Activated CD8-positive, alpha-beta memory T cell treated with anti-CD3 and anti-CD28 coated beads, Interleukin-2, amount 50 U/mL, for 24 hours (primary cell): ENCODE measurements around the gene IZUMO1R.
"Not testable (repeated sequence)": the region's sequence is repeated elsewhere in the genome, so short reads cannot be mapped to it uniquely, and the experiment has no call there.

Source experiments
- DNase-seq: peaks from one replicate; pipeline ENCODE4 v3.0.0-alpha.2; 2020; ENCODE audit errors: extremely low read depth

Gene IZUMO1R

DNA sequence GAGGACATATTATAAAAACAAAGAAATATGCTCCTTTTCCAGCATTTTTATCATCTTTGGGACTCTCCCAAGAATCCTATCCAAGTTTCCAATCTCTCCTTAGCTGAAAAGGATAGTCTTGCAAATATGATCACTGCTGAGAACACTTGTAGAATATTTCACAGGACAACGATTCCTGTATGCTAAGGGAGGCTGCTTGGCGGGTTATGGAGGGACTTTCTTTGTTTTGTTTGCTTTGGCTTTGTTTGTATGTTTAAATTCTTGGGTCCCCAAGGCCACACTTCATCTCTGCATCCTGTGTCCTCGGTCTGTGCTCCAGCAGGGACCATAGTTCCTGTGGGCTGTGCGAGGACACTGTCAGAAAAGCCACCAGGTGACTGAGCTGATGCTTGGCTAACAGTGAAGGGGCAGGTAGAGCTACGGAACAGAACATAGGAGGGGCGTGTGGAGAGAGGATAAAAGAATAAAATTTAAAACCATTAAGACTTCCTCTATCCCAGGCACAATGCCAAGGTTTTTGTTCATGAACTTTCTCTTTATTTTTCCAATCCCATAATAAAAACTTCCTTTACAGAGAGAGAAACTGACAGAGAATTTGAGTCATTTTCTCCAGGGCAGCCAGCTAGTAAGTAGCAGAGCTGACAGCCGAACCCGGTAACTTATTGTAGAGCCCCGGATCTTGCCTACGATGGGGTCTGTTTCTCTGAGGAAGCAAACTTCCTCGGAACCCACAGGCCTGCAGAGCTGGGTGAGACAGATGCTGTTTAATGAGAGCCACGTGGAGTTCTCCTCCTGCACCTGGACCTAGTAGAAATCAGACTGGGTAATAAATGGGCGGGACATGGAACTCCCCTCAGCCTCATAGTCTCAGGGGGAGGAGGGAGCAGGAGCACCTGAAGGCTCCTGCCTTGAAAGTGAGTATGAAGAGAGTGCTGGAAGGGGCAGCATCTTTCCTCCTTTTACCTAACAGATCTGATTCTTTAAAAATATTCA lies at the start of gene IZUMO1R:
IZUMO1R (plus strand) TSS at position 615 of the 993 bp plus-strand sequence. CDS start 1,057 bp downstream, outside the sequence.
- DNase-seq, result no peak

- DNase-seq, result no peak
These were observed 32.5 kb upstream of the IZUMO1R start for GRCh38 chr11:94271885-94272372.

GRCh38 chr11:94272738-94273313 lies 31.6 kb upstream of the IZUMO1R start:
- DNase-seq, result no peak

DNA sequence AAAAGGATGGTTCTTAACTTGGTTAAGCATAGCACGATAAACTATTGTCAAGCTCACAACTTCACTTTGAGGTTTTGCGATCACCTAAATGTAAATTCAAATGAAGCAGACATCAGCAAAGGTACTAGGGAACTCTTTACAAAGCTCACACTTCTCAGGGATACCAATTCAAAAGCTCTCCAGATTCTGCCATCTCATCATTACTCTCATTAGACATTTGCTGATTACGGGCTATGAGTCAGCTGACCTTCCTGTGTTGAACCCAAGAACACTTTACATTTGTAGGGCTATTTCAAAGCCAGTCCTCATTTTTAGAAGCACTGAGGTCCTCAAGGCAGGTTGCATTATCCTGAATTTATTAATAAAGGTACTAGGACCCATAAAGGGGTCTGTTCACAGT lies 28.4 kb upstream of the IZUMO1R start:
- no peak for DNase-seq

- no peak for DNase-seq
These were observed 27.4 kb upstream of the IZUMO1R start for GRCh38 chr11:94276943-94277342.

GRCh38 chr11:94278207-94278606 lies 26.2 kb upstream of the IZUMO1R start:
- DNase-seq, result not testable (repeated sequence)

DNA sequence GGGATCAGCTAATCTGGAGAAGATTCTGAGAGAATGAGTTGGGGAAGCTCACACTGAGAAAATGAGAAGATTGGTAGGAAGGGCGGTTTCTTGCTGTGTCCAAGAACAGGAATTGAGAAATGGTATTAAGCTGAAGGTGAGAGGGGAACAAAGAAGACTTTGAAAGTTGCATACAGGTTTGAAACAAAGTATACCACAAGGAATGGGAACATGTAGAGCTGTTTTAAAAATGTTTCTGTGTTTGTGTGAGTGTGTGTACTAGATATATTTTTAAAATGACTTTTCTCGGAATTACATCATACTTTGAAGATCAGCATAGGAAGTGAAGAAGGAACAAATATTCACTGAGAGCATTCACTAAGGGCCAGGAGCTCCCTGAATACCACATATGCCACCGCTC lies 24.4 kb upstream of the IZUMO1R start:
- DNase-seq, result no peak

GRCh38 chr11:94281324-94281723 lies 23.1 kb upstream of the IZUMO1R start:
- no peak for DNase-seq

DNA sequence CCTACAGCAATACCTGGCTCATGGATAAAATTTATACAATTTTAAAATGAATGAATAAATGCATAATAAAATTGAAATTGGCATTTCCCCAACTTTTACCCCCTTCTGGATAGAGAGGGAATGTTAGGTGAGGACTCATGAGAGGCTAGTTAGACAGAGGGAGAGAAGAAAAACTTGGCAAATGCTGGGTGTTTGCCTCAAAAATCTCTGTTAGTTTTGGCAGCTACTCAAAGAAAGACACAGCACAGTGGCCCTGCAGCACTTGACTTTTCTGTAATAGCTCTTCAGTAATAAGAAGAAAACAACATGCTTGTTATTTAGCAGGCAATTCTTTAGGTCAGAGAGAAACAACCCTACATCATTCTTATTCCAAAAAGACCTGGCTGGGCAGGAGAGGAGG lies 20.7 kb upstream of the IZUMO1R start:
- DNase-seq, result no peak

DNA sequence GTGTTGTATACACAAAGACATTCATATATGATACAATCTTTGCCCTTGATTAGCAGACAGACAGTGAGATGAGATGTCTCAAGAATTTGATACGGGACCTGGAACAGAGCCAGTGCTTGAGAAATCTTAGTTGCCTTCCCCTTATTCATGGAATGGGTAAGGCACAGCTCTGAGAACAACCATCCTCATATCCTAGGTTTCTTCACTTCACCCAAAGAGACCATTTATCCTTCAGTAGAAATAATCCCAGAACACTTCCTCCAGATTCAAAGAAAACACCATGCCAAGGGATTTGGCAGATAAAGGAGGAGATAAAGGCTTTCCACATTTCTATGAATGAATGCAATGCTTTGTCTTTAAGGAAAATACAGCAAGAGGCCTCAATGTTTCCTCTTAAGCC lies 8.8 kb upstream of the IZUMO1R start:
- no peak for DNase-seq

GRCh38 chr11:94297985-94298576 lies 6.3 kb upstream of the IZUMO1R start:
- DNase-seq, result no peak

DNA sequence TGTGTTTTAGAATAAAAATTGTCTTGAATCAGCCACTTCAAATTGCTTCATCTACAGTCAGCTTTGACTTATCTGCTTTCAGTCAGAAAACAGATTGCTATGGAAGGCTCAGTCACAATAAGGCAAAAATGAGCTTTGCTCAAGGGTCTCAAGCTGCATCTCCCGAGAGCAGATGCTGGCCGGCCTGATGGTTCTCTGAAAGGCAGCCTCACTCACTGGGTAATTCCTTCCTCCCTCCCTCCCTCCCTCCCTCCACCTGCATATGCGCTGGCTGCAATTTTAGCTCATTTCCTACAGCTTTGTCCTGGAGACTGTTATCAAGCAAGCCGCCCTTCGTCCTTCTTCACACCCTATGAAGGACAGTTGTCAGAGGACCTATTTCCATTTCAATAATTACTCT lies 1.6 kb upstream of the IZUMO1R start:
- DNase-seq, result no peak

DNA sequence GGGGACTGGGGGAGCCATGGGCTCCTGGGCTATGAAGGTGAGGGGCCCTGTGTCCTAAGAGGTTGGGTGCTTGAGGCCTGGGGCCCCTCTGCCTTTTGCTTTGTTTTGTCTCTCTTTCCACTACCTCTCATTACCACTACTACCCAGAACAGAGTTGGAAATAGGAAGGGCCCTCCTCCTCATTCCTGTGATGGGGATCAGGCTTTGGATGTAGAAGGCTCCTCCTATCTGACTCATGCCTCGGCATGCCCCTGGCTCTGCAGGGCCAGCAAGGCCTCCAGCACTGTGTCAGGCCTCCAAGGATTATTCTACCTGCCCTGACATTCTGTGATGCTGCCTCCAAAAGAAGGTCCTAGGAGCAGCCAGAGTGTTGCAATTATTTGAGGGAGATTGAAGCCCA lies 766 bp downstream of the IZUMO1R start:
- DNase-seq, result no peak

DNA sequence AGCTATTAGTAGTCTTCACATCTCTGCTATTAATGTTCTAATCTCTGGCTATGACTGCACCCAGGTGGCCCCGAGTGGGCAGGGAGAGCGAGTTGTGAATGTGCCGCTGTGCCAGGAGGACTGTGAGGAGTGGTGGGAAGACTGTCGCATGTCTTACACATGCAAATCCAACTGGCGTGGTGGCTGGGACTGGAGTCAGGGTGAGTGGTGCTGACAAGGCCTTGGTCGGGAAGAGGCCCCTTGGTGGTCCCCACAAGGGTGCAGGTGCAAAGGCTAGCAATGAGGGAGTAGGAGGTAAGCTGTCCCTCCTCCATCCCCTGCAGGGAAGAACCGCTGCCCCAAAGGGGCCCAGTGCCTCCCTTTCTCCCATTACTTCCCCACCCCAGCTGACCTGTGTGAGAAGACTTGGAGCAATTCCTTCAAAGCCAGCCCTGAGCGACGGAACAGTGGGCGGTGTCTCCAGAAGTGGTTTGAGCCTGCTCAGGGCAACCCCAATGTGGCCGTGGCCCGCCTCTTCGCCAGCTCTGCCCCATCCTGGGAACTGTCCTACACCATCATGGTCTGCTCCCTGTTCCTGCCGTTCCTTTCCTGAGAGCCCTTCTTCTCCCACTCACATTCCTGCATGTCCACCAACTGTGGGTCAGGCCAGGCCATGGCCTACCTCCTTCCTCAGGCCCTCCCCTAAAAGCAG lies 2.9 kb downstream of the IZUMO1R start:
- no peak for DNase-seq

- DNase-seq, result no peak
These were observed 3.6 kb downstream of the IZUMO1R start for GRCh38 chr11:94308024-94308423.

GRCh38 chr11:94309757-94310156 lies 5.4 kb downstream of the IZUMO1R start:
- no peak for DNase-seq

- DNase-seq, result no peak
These were observed 6.0 kb downstream of the IZUMO1R start for GRCh38 chr11:94310191-94310875.

DNA sequence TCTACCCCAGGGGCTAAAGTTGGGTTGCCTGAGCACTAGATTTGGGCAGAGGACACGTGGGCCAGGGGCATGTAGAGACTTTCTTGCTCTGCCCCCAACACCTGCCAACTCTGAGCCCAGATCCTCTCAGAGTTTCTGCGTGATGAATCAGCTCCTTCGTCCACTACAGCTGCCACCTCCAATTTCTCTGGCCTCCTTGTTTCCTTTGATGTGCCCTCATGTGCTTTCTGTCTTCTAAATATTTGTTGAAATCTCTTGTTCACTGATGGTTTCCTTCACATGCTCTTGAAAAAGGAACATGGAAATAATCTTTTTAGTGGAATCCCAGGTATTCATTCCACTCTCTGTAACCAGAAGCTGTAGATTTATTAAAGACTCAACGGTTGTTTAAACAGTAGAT lies 8.0 kb downstream of the IZUMO1R start:
- no peak for DNase-seq

DNA sequence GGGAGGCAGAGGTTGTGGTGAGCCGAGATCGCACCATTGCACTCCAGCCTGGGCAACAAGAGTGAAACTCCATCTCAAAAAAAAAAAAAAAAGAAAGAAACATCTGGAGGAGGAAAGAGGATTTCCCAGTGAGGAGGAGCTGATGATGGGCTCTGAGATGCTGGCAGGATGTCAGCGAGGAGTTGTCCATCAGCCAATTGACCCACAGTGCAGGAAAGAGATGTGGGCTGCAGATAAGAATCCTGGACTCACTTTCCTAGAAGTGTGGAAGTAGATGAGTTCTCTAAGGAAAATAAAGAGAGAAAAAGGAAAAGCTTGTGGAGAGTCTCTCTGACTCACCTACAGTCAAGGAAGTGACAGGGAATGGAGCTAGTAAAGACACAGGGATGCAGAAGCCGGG lies 9.7 kb downstream of the IZUMO1R start:
- DNase-seq, result no peak

- no peak for DNase-seq
These were observed 11.3 kb downstream of the IZUMO1R start for GRCh38 chr11:94315664-94316063.

DNA sequence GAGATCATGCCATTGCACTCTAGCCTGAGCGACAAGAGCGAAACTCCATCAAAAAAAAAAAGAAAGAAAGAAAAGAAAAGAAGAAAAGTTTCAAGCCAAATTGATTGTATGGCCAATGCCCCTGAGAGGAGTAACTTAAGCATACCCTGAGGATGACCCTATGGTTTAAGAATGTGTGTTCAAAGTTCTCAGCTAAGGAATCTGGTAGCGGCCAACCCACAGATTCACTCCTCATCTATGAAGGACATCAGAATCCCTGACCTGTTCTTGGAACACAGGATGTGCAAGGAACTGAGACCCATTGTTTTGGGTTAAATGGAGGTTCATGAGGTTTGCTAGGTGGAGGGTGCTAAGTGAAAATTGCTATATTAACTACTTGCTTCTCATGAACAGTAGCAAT lies 18.1 kb downstream of the IZUMO1R start:
- DNase-seq, result no peak
